OCI-LY1 (cell line): Measurements from ENCODE around the gene HOXD4.

ENCODE experiments used
- H2AFZ ChIP-seq: fragments of 200-600 bp; sonication (generic), shearing (Covaris generic); 2 replicates; pipeline ENCODE4 v1.6.0; 2014; ENCODE audit warnings: antibody characterized with exemption, mild to moderate bottlenecking, low read length
- H3F3A ChIP-seq: fragments of 200-600 bp; sonication (generic), shearing (Covaris generic); 2 replicates; pipeline ENCODE4 v1.6.0; 2014; ENCODE audit warnings: mild to moderate bottlenecking, antibody characterized with exemption, low read length, moderate library complexity; ENCODE audit not compliant: insufficient read depth
- H3K27ac ChIP-seq: fragments of 200-600 bp; sonication (generic); 2 replicates; pipeline ENCODE4 v1.5.1; 2014; ENCODE audit warnings: low read length, mixed run types, mild to moderate bottlenecking, low read depth; ENCODE audit not compliant: poor library complexity, severe bottlenecking
- H3K27me3 ChIP-seq: fragments of 200-600 bp; sonication (generic); 2 replicates; pipeline ENCODE4 v1.6.0; 2014; ENCODE audit warnings: antibody characterized with exemption, mild to moderate bottlenecking, low read length, moderate library complexity; ENCODE audit not compliant: insufficient read depth
- H3K36me3 ChIP-seq: fragments of 200-600 bp; sonication (generic); 2 replicates; pipeline ENCODE4 v1.6.1; 2014; ENCODE audit warnings: mild to moderate bottlenecking, antibody characterized with exemption, low read length, moderate library complexity, mixed read lengths; ENCODE audit not compliant: insufficient read depth
- H3K4me1 ChIP-seq: fragments of 200-600 bp; sonication (generic); 2 replicates; pipeline ENCODE4 v1.5.1; 2014; ENCODE audit warnings: mild to moderate bottlenecking, low read length, moderate library complexity; ENCODE audit not compliant: insufficient read depth, severe bottlenecking
- H3K4me2 ChIP-seq: fragments of 200-600 bp; sonication (generic), shearing (Covaris generic); 2 replicates; pipeline ENCODE4 v1.6.1; 2014; ENCODE audit warnings: low read length
- H3K4me3 ChIP-seq: fragments of 200-600 bp; sonication (generic); 2 replicates; pipeline ENCODE4 v1.5.1; 2014; ENCODE audit warnings: low read length, low read depth, mild to moderate bottlenecking, mixed read lengths; ENCODE audit not compliant: poor library complexity, severe bottlenecking
- H3K79me2 ChIP-seq: fragments of 200-600 bp; shearing (Covaris generic); 2 replicates; pipeline ENCODE4 v1.6.1; 2016; ENCODE audit warnings: mixed run types, low read length, mixed read lengths; ENCODE audit not compliant: insufficient read depth
- H3K9ac ChIP-seq: fragments of 200-600 bp; sonication (generic), shearing (Covaris generic); 2 replicates; pipeline ENCODE4 v1.6.1; 2014; ENCODE audit warnings: mild to moderate bottlenecking, low read length, mixed read lengths
- H3K9me2 ChIP-seq: fragments of 200-600 bp; sonication (generic), shearing (Covaris generic); 2 replicates; pipeline ENCODE4 v1.6.1; 2014; ENCODE audit warnings: low read depth, mild to moderate bottlenecking, low read length, mixed read lengths
- H3K9me3 ChIP-seq: fragments of 200-600 bp; shearing (Covaris generic); 2 replicates; pipeline ENCODE4 v1.6.1; 2014; ENCODE audit warnings: low read length, mixed read lengths
- H4K20me1 ChIP-seq: fragments of 200-600 bp; sonication (generic), shearing (Covaris generic); 2 replicates; pipeline ENCODE4 v1.6.0; 2016; ENCODE audit warnings: mild to moderate bottlenecking, low read length; ENCODE audit not compliant: insufficient read depth
- CTCF ChIP-seq: fragments of 200-600 bp; sonication (generic), shearing (Covaris generic); IDR thresholded peaks from 2 replicates; pipeline ENCODE4 v1.5.1; 2017; ENCODE audit warnings: mild to moderate bottlenecking, antibody characterized with exemption, low read length, moderate library complexity, mixed read lengths
- EZH2 ChIP-seq: fragments of 200-600 bp; sonication (generic), shearing (Covaris generic); IDR thresholded peaks from 2 replicates; pipeline ENCODE4 v1.8.0; 2017; ENCODE audit warnings: borderline replicate concordance, mixed run types, mild to moderate bottlenecking, antibody characterized with exemption, low read length, moderate library complexity, mixed read lengths

Gene HOXD4

GRCh38 chr2:176118601-176119339 lies 32.6 kb upstream of the HOXD4 start:
- TF ChIP-seq EZH2, result no peak
- peak; percentile 72 for TF ChIP-seq CTCF
- H3K9me3 ChIP-seq, result no peaks in the 10 kb centered on the region
- H3K27me3 ChIP-seq, result no peaks in the 10 kb centered on the region
- H3F3A ChIP-seq, result no peaks in the 10 kb centered on the region
- no peaks in the 10 kb centered on the region for H3K36me3 ChIP-seq
- no peaks in the 10 kb centered on the region for H3K79me2 ChIP-seq
- no peak overlapping the region for H3K9ac ChIP-seq
- H3K4me1 ChIP-seq, result no peaks in the 10 kb centered on the region
- no peaks in the 10 kb centered on the region for H3K9me2 ChIP-seq
- H4K20me1 ChIP-seq, result no peaks in the 10 kb centered on the region
- H3K4me3 ChIP-seq, result no peak overlapping the region
- H2AFZ ChIP-seq, result no peak overlapping the region
- H3K4me2 ChIP-seq, result no peak overlapping the region
- H3K27ac ChIP-seq, result no peak overlapping the region

- Histone ChIP-seq H3K4me3 (no peak overlapping the region), H3K9me3 (no peaks in the 10 kb centered on the region), H3K4me1 (no peaks in the 10 kb centered on the region), H3K9me2 (no peaks in the 10 kb centered on the region), H3K4me2 (no peak overlapping the region), H3K9ac (no peak overlapping the region), H3K79me2 (no peaks in the 10 kb centered on the region), H2AFZ (no peak overlapping the region), H3F3A (no peaks in the 10 kb centered on the region), H4K20me1 (no peaks in the 10 kb centered on the region), H3K36me3 (no peaks in the 10 kb centered on the region), H3K27me3 (no peaks in the 10 kb centered on the region), H3K27ac (no peak overlapping the region)
- no peak for TF ChIP-seq EZH2
- TF ChIP-seq CTCF, result no peak
Measured at GRCh38 chr2:176120364-176121189, 30.8 kb upstream of the HOXD4 start.

- H3K9me2 ChIP-seq, result no peaks in the 10 kb centered on the region
- H3K27ac ChIP-seq, result no peak overlapping the region
- H3K79me2 ChIP-seq, result no peaks in the 10 kb centered on the region
- no peaks in the 10 kb centered on the region for H3K36me3 ChIP-seq
- H3F3A ChIP-seq, result no peaks in the 10 kb centered on the region
- H3K4me3 ChIP-seq, result no peak overlapping the region
- no peaks in the 10 kb centered on the region; the same call in 1 of the 2 replicates for H3K27me3 ChIP-seq
- H3K9me3 ChIP-seq, result no peaks in the 10 kb centered on the region
- no peaks in the 10 kb centered on the region for H3K4me1 ChIP-seq
- no peaks in the 10 kb centered on the region for H4K20me1 ChIP-seq
- no peak overlapping the region for H3K4me2 ChIP-seq
- no peak overlapping the region for H2AFZ ChIP-seq
- TF ChIP-seq EZH2 (no peak), CTCF (no peak)
- no peak overlapping the region for H3K9ac ChIP-seq
Measured at GRCh38 chr2:176121190-176122051, 29.9 kb upstream of the HOXD4 start.
